ENCODE measurements around the gene CABP2.

Gene CABP2

DNA sequence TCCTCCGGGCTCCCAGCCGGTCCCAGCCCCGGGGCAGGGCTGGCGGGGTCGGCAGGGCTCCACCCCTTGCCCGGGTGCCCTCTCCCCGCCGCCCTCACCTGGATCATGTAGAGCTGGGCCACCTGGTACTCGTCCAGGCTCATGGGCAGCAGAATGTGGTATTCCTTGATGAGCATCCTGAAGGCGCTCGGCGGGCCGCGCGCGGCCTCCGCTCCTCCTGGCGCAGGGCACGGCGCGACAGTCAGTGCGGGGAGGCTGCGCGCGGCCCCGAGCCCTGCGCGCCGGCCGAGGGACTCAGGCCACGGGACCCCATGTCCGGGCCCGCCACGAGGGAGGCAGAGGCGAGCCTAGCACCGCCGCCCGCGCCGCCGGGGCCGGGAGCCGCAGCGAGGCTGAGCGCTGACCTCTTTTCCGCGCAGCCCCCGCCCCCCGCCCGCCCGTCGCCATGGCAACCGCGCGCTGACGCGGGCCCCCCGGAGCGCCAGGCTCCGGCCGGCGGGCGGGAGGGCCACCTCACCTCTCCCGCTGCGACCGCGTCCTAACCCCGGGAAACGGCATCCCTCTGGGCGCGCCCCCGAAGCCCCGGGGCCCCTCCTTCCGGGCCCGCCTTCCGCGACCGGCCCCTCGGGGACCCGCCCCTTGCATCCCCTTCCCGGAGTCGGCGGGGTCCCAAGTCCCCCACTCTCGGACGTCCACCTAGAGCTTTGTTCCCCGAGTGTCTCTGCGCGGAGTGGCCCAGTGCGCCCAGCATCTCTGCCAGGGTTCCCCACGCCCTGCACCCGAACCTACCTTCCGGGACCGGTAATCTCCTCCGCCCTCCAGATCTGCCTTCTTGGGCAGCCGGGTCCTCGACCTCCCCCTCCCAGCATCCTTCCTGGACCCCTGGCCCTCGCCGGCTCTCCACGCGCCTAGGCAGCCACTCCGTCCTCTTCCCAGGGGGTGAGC is 19.0 kb downstream of the CABP2 start:
- Histone ChIP-seq H3K4me2 (ENCODE audit: low read length, poor library complexity, severe bottlenecking) (peak overlapping the region; percentile 82), H2BK12ac (ENCODE audit: low read length in 2 of 2) (peak overlapping the region in 1 of 2 experiments; percentile 23), H3K18ac (ENCODE audit: low read depth in 1 of 2, low read length in 2 of 2) (peak overlapping the region; percentile 62 to 63), H3K14ac (ENCODE audit: low read length in 2 of 2) (peak overlapping the region in 1 of 2 experiments; percentile 80), H2BK5ac (ENCODE audit: low read depth, low read length, poor library complexity, severe bottlenecking) (peak overlapping the region; percentile 91), H2BK120ac (ENCODE audit: low read depth, low read length) (no peak overlapping the region), H3K4ac (ENCODE audit: low read depth in 1 of 2, low read length in 2 of 2) (peak overlapping the region in 1 of 2 experiments; percentile 1), H3K9me3 (ENCODE audit: control insufficient read depth, low read length) (no peaks in the 10 kb centered on the region), H3K27me3 (ENCODE audit: control insufficient read depth in 1 of 2, insufficient read depth in 1 of 2, low read length in 2 of 2) (no peaks in the 10 kb centered on the region), H3K36me3 (ENCODE audit: control insufficient read depth in 1 of 2, insufficient read depth in 2 of 2, low read depth in 1 of 2, low read length in 2 of 2) (peaks cover 6 to 51% of the 10 kb centered on the region in 2 experiments), H3K79me1 (replicated peaks; ENCODE audit: low read length, poor library complexity, severe bottlenecking) (peaks cover 15% of the 10 kb centered on the region), H4K8ac (ENCODE audit: low read length) (no peak overlapping the region), H2AK5ac (ENCODE audit: low read length, severe bottlenecking) (no peak overlapping the region), H3K4me3 (ENCODE audit: insufficient read depth in 1 of 2, low read depth in 1 of 2, low read length in 2 of 2) (peak overlapping the region; percentile 67 to 91), H3K4me1 (ENCODE audit: control insufficient read depth, insufficient read depth, low read depth, low read length) (peaks cover 46% of the 10 kb centered on the region), H3K9ac (ENCODE audit: low read length) (peak overlapping the region; percentile 83), H2AFZ (ENCODE audit: low read depth, low read length) (no peak overlapping the region), H4K91ac (ENCODE audit: low read length) (peak overlapping the region; percentile 6), H2BK15ac (ENCODE audit: low read depth, poor library complexity, severe bottlenecking) (peak overlapping the region; percentile 73), H3K23ac (ENCODE audit: low read length in 2 of 2) (peak overlapping the region in 1 of 2 experiments; percentile 34), H3K27ac (ENCODE audit: low read length, poor library complexity, severe bottlenecking) (peak overlapping the region; percentile 85)
- under 1% methylated on average over 79 of the region's 101 CpGs for WGBS
- peak; percentile 51 for DNase-seq

DNA sequence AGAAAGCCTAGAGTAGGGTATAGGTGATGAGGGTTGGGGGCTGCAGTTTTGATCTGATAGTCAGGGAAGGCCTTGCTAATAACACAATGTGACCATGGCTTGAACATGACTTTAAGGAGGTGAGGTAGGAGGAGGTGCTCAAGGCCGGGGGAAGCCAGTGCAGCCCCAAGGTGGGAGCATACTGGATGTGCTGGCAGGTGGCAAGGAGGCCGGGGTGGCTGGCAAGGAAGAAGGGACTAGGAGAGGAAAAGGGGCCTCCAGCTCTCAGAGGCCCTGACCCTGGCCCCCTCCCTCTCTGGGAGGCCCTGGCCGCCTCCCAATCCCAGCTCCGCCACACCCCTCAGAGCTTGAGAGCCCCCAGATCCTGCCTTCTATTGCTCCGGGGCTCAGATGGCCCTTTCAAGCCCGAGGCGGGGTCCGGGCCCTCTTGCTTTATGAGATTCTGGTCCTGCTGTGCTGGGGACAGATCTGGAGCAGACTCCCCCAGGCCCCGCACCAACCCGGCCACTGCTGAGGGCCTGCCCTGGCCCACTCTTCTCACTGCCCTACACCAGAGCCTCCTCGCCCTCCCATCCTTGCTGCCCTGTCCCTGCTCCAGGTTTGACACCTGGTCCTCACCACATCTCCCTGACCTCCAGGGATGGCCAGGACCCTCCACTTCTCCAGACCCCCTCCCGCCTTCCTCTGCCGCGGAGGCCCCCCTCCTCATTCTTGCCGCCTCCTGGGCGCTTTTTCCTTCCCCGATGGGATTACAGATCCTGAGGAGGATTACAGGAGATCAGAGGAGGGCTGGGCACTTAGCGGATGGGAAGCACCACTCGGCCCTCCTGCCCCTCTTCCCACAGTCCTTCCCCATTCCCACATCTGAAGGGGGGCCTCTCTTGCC is 19.9 kb downstream of the CABP2 start:
- H2BK5ac ChIP-seq (ENCODE audit: low read depth, low read length, poor library complexity, severe bottlenecking): no peak overlapping the region
- no peaks in the 10 kb centered on the region for H3K27me3 ChIP-seq (ENCODE audit: control insufficient read depth in 1 of 2, insufficient read depth in 1 of 2, low read length in 2 of 2)
- H3K36me3 ChIP-seq (ENCODE audit: control insufficient read depth in 1 of 2, insufficient read depth in 2 of 2, low read depth in 1 of 2, low read length in 2 of 2): peaks cover 6 to 60% of the 10 kb centered on the region in 2 experiments
- H2AFZ ChIP-seq (ENCODE audit: low read depth, low read length): no peak overlapping the region
- H3K18ac ChIP-seq (ENCODE audit: low read depth in 1 of 2, low read length in 2 of 2): no peak overlapping the region
- no peak overlapping the region for H4K91ac ChIP-seq (ENCODE audit: low read length)
- H3K4me1 ChIP-seq (ENCODE audit: control insufficient read depth, insufficient read depth, low read depth, low read length): peaks cover 45% of the 10 kb centered on the region
- no peak overlapping the region for H3K23ac ChIP-seq (ENCODE audit: low read length in 2 of 2)
- DNase-seq: no peak
- H3K9me3 ChIP-seq (ENCODE audit: control insufficient read depth, low read length): no peaks in the 10 kb centered on the region
- no peak overlapping the region for H3K27ac ChIP-seq (ENCODE audit: low read length, poor library complexity, severe bottlenecking)
- no peak overlapping the region for H2BK120ac ChIP-seq (ENCODE audit: low read depth, low read length)
- peak overlapping the region in 1 of 2 experiments; percentile 80 for H3K14ac ChIP-seq (ENCODE audit: low read length in 2 of 2)
- peaks cover 24% of the 10 kb centered on the region for H3K79me1 ChIP-seq (replicated peaks; ENCODE audit: low read length, poor library complexity, severe bottlenecking)
- H4K8ac ChIP-seq (ENCODE audit: low read length): no peak overlapping the region
- peak overlapping the region; percentile 82 for H3K4me2 ChIP-seq (ENCODE audit: low read length, poor library complexity, severe bottlenecking)
- H2AK5ac ChIP-seq (ENCODE audit: low read length, severe bottlenecking): no peak overlapping the region
- no peak overlapping the region for H2BK12ac ChIP-seq (ENCODE audit: low read length in 2 of 2)
- H3K4me3 ChIP-seq (ENCODE audit: insufficient read depth in 1 of 2, low read depth in 1 of 2, low read length in 2 of 2): peak overlapping the region; percentile 67 to 91
- 85% methylated on average over 14 of the region's 19 CpGs for WGBS
- no peak overlapping the region for H2BK15ac ChIP-seq (ENCODE audit: low read depth, poor library complexity, severe bottlenecking)
- H3K9ac ChIP-seq (ENCODE audit: low read length): peak overlapping the region; percentile 83
- no peak overlapping the region for H3K4ac ChIP-seq (ENCODE audit: low read depth in 1 of 2, low read length in 2 of 2)

DNA sequence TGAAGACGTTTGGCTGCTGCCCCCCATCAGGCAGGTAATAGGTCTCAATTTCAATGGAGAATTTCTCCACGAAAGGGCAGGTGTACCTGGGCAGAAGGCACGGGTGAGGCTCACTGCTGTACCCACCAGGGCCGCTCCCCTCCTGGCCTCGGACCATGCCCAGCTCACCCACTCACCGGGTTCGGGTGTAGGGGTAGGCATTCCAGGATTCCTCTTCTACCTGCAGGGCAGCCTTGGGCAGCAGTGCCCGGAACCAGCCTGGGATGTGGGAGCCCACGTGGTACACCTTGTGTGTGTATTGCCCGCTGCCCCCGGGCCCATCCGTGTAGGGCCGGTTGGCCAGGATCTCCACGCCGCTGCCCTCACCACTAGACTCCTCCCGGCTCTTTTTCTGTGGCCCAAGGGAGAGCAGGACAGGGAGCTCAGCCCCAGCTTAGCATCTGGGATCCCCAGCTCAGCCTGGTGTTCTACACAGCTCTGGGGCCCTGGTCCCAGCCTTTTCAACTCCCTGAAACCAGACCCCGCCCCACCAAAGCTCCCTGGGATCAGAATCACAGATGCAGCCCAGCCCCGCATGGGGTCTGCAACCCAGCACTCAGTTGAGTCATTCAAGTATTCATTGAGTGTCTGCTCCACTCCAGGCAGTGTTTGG is 20.8 kb downstream of the CABP2 start:
- H3K4me3 ChIP-seq (ENCODE audit: insufficient read depth in 1 of 2, low read depth in 1 of 2, low read length in 2 of 2): no peak overlapping the region
- no peak overlapping the region for H3K4me2 ChIP-seq (ENCODE audit: low read length, poor library complexity, severe bottlenecking)
- no peak overlapping the region for H4K8ac ChIP-seq (ENCODE audit: low read length)
- no peak overlapping the region for H3K14ac ChIP-seq (ENCODE audit: low read length in 2 of 2)
- 96% methylated on average over 18 of the region's 18 CpGs for WGBS
- no peak overlapping the region for H2BK12ac ChIP-seq (ENCODE audit: low read length in 2 of 2)
- no peak overlapping the region for H2BK120ac ChIP-seq (ENCODE audit: low read depth, low read length)
- no peaks in the 10 kb centered on the region for H3K27me3 ChIP-seq (ENCODE audit: control insufficient read depth in 1 of 2, insufficient read depth in 1 of 2, low read length in 2 of 2)
- peaks cover 33% of the 10 kb centered on the region for H3K79me1 ChIP-seq (replicated peaks; ENCODE audit: low read length, poor library complexity, severe bottlenecking)
- peaks cover 49% of the 10 kb centered on the region for H3K4me1 ChIP-seq (ENCODE audit: control insufficient read depth, insufficient read depth, low read depth, low read length)
- H3K36me3 ChIP-seq (ENCODE audit: control insufficient read depth in 1 of 2, insufficient read depth in 2 of 2, low read depth in 1 of 2, low read length in 2 of 2): peaks cover 6 to 69% of the 10 kb centered on the region in 2 experiments
- no peak overlapping the region for H3K18ac ChIP-seq (ENCODE audit: low read depth in 1 of 2, low read length in 2 of 2)
- no peaks in the 10 kb centered on the region for H3K9me3 ChIP-seq (ENCODE audit: control insufficient read depth, low read length)
- H3K23ac ChIP-seq (ENCODE audit: low read length in 2 of 2): no peak overlapping the region
- no peak overlapping the region for H3K27ac ChIP-seq (ENCODE audit: low read length, poor library complexity, severe bottlenecking)
- no peak for DNase-seq
- H2BK15ac ChIP-seq (ENCODE audit: low read depth, poor library complexity, severe bottlenecking): no peak overlapping the region
- no peak overlapping the region for H2AFZ ChIP-seq (ENCODE audit: low read depth, low read length)
- no peak overlapping the region for H4K91ac ChIP-seq (ENCODE audit: low read length)
- H2BK5ac ChIP-seq (ENCODE audit: low read depth, low read length, poor library complexity, severe bottlenecking): no peak overlapping the region
- H3K9ac ChIP-seq (ENCODE audit: low read length): no peak overlapping the region
- no peak overlapping the region for H3K4ac ChIP-seq (ENCODE audit: low read depth in 1 of 2, low read length in 2 of 2)
- no peak overlapping the region for H2AK5ac ChIP-seq (ENCODE audit: low read length, severe bottlenecking)

Measured in mesenchymal stem cell (in vitro differentiated cells and primary cell).